Right renal pelvis (tissue), 4 donors: Measurements from ENCODE around the gene PCED1B. TPM values are rescaled to one million over a fixed set of nuclear protein-coding genes. Genes with fewer than 3 reads are reported as not detected.
"Not testable (repeated sequence)": the region's sequence is repeated elsewhere in the genome, so short reads cannot be mapped to it uniquely, and the experiment has no call there.

Experiments
- DNase-seq, 4 donors: peaks; one replicate each; pipeline ENCODE4 v3.0.0-alpha.2; 2013; ENCODE audit warnings: low read depth in 4 of 4, low spot score in 3 of 4, missing footprints in 1 of 4
- polyA plus RNA-seq, 4 donors: library from polyadenylated mRNA; unstranded; fragments of 120-200 nt; gene quantifications; one replicate each; pipeline ENCODE4 v1.2.1, GENCODE V29; 2013; ENCODE audit not compliant: insufficient read length in 4 of 4

PCED1B gene
- 1 to 10 TPM; 4.0 to 5.3 (median 4.4) TPM for polyA plus RNA-seq

GRCh38 chr12:47079468-47079980 lies at the start of gene PCED1B, which contains the start of gene AMIGO2:
Gene PCED1B (plus strand): TSS chr12:47079621. CDS start chr12:47235064, 155,443 bp downstream.
Gene AMIGO2 (minus strand): TSS chr12:47079959. CDS start chr12:47079002, 957 bp downstream.
- DNase-seq, result peak in 1 of 4 donors; percentile 45

GRCh38 chr12:47029903-47030302 lies 49.5 kb upstream of the PCED1B start:
- DNase-seq, result no peak

- DNase-seq, result peak in 3 of 4 donors; percentile 13 to 49 (median 39)
Observed at GRCh38 chr12:47032644-47033043, 46.8 kb upstream of the PCED1B start.

GRCh38 chr12:47033081-47033480 lies 46.3 kb upstream of the PCED1B start:
- DNase-seq, result no peak

- DNase-seq, result no peak
Observed at GRCh38 chr12:47033789-47034555, 45.4 kb upstream of the PCED1B start.

- DNase-seq, result no peak
Observed at GRCh38 chr12:47034661-47035060, 44.8 kb upstream of the PCED1B start.

GRCh38 chr12:47035484-47035883 lies 43.9 kb upstream of the PCED1B start:
- DNase-seq, result no peak

GRCh38 chr12:47038270-47038748 lies 41.1 kb upstream of the PCED1B start:
- DNase-seq, result peak in 3 of 4 donors; percentile 45 to 53 (median 48)

GRCh38 chr12:47039079-47039478 lies 40.3 kb upstream of the PCED1B start:
- no peak for DNase-seq

- DNase-seq, result no peak
Observed at GRCh38 chr12:47039756-47040155, 39.7 kb upstream of the PCED1B start.

GRCh38 chr12:47041327-47041726 lies 38.1 kb upstream of the PCED1B start:
- DNase-seq, result no peak

- DNase-seq, result no peak
Observed at GRCh38 chr12:47048541-47048940, 30.9 kb upstream of the PCED1B start.

- not testable (repeated sequence) for DNase-seq
Observed at GRCh38 chr12:47051291-47051690, 28.1 kb upstream of the PCED1B start.

- no peak for DNase-seq
Observed at GRCh38 chr12:47052274-47052673, 27.1 kb upstream of the PCED1B start.

GRCh38 chr12:47053961-47054360 lies 25.5 kb upstream of the PCED1B start:
- DNase-seq, result no peak

- DNase-seq, result no peak
Observed at GRCh38 chr12:47054659-47055058, 24.8 kb upstream of the PCED1B start.

GRCh38 chr12:47055856-47056255 lies 23.6 kb upstream of the PCED1B start:
- not testable (repeated sequence) for DNase-seq

- DNase-seq, result not testable (repeated sequence)
Observed at GRCh38 chr12:47056944-47057343, 22.5 kb upstream of the PCED1B start.

- not testable (repeated sequence) for DNase-seq
Observed at GRCh38 chr12:47058640-47059039, 20.8 kb upstream of the PCED1B start.

- no peak for DNase-seq
Observed at GRCh38 chr12:47065546-47065945, 13.9 kb upstream of the PCED1B start.

- DNase-seq, result no peak
Observed at GRCh38 chr12:47066278-47067025, 13.0 kb upstream of the PCED1B start.
